ENCODE measurements around the gene SF3B3. TPM values are rescaled to one million over a fixed set of nuclear protein-coding genes. Genes with fewer than 3 reads are reported as not detected.

Gene SF3B3
- total and polyA plus RNA-seq, 2 of the 13 experiments (the other 11 are each of a cell fraction or from before 2014, with no cell fraction given), result 157 to 500 TPM

GRCh38 chr16:70579648-70580630, 56.3 kb downstream of the SF3B3 start (continued):
- TF ChIP-seq MLX (CRISPR knock-in tag; IDR thresholded peaks at IDR 0.05) (peak; percentile 88), PATZ1 (CRISPR knock-in tag; IDR thresholded peaks at IDR 0.05) (peak; percentile 89), UBTF (CRISPR knock-in tag; IDR thresholded peaks at IDR 0.05) (peak; percentile 41; the same call in 1 of the 2 replicates), SAP130 (CRISPR knock-in tag; IDR thresholded peaks at IDR 0.05; ENCODE audit: low read depth) (peak; percentile 50; the same call in 1 of the 2 replicates), ZNF501 (CRISPR knock-in tag; IDR thresholded peaks at IDR 0.05) (peak; percentile 66), ZNF839 (CRISPR knock-in tag; IDR thresholded peaks at IDR 0.05; ENCODE audit: borderline replicate concordance) (peak; percentile 33; the same call in 1 of the 2 replicates), EP300 (IDR thresholded peaks at IDR 0.05; ENCODE audit: low read depth in 2 of 2, low read length in 2 of 2) (0 out of 4 replicates have a peak, but pooled peaks of 1 of the 2 experiments have one; percentile 7), EP300 (CRISPR knock-in tag; IDR thresholded peaks at IDR 0.05; ENCODE audit: borderline replicate concordance) (no peak), ZNF777 (CRISPR knock-in tag; IDR thresholded peaks at IDR 0.05) (peak; percentile 53; the same call in 1 of the 2 replicates), ZNF768 (CRISPR knock-in tag; IDR thresholded peaks at IDR 0.05) (peak; percentile 48; the same call in 1 of the 2 replicates), ZHX1 (CRISPR knock-in tag; IDR thresholded peaks at IDR 0.05; ENCODE audit: low read depth) (no peak)
